ENCODE measurements around the gene LRRK1. TPM values are rescaled to one million over a fixed set of nuclear protein-coding genes. Genes with fewer than 3 reads are reported as not detected.
A peak's percentile ranks its signal among the peaks of the same experiment; 100 is the strongest.

LRRK1 gene
- total RNA-seq, 3 donors from 2014 or later (not counting 1 experiment from before 2014, with no cell fraction given) = 1.2 to 5.5 (median 3.2) TPM

GRCh38 chr15:100913961-100914360, 5.2 kb upstream of the LRRK1 start:
- ATAC-seq = no peak
- no peak overlapping the region for H3K4me3 Mint-ChIP-seq
- no peaks in the 10 kb centered on the region for H3K36me3 Mint-ChIP-seq
- no peaks in the 10 kb centered on the region for H3K36me3 ChIP-seq (ENCODE audit: control insufficient read depth, insufficient read depth, low read length)
- intact Hi-C loops (cut with micrococcal nuclease) = no loop called here
- H3K9me3 ChIP-seq (ENCODE audit: control insufficient read depth, insufficient read depth, low read length) = no peaks in the 10 kb centered on the region
- peaks cover 5% of the 10 kb centered on the region for H3K4me1 ChIP-seq (ENCODE audit: control insufficient read depth, insufficient read depth, low read length)
- peaks cover 6% of the 10 kb centered on the region for H3K27me3 ChIP-seq (ENCODE audit: control insufficient read depth, insufficient read depth, low read length)
- no peak overlapping the region for H3K27ac Mint-ChIP-seq
- no peak for TF ChIP-seq CTCF (IDR thresholded peaks at IDR 0.05)
- no peaks in the 10 kb centered on the region for H3K9me3 Mint-ChIP-seq
- no peak overlapping the region for H3K27ac ChIP-seq (ENCODE audit: low read length)
- no peak for DNase-seq
- peaks cover 29 to 63% of the 10 kb centered on the region in 2 donors for H3K27me3 Mint-ChIP-seq (ENCODE audit: low read depth in 2 of 2)
- no peak overlapping the region for H3K4me3 ChIP-seq (ENCODE audit: low read length)
- 79% methylated on average over 4 of the region's 4 CpGs for WGBS (ENCODE audit: insufficient coverage)
- peaks cover 0 to 5% of the 10 kb centered on the region in 2 donors for H3K4me1 Mint-ChIP-seq

GRCh38 chr15:100914876-100915275, 4.3 kb upstream of the LRRK1 start:
- ATAC-seq (no peak), DNase-seq (no peak)
- no peak overlapping the region for H3K4me3 Mint-ChIP-seq
- H3K4me1 Mint-ChIP-seq = peaks cover 0 to 5% of the 10 kb centered on the region in 2 donors
- WGBS (ENCODE audit: insufficient coverage) = 87% methylated on average over 6 of the region's 6 CpGs
- H3K27ac Mint-ChIP-seq = no peak overlapping the region
- H3K9me3 Mint-ChIP-seq = no peaks in the 10 kb centered on the region
- Histone ChIP-seq H3K9me3 (ENCODE audit: control insufficient read depth, insufficient read depth, low read length) (no peaks in the 10 kb centered on the region), H3K27me3 (ENCODE audit: control insufficient read depth, insufficient read depth, low read length) (peaks cover 6% of the 10 kb centered on the region), H3K4me1 (ENCODE audit: control insufficient read depth, insufficient read depth, low read length) (peaks cover 5% of the 10 kb centered on the region), H3K36me3 (ENCODE audit: control insufficient read depth, insufficient read depth, low read length) (no peaks in the 10 kb centered on the region), H3K4me3 (ENCODE audit: low read length) (no peak overlapping the region), H3K27ac (ENCODE audit: low read length) (no peak overlapping the region)
- TF ChIP-seq CTCF (IDR thresholded peaks at IDR 0.05) = no peak
- H3K27me3 Mint-ChIP-seq (ENCODE audit: low read depth in 2 of 2) = peaks cover 24 to 60% of the 10 kb centered on the region in 2 donors
- intact Hi-C loops (cut with micrococcal nuclease) = loop anchor here (5.0 kb wide), 1 partner anchor 92 kb away; no protein-coding TSS in a partner anchor
- no peaks in the 10 kb centered on the region for H3K36me3 Mint-ChIP-seq

- Histone ChIP-seq H3K27ac (ENCODE audit: low read length) (no peak overlapping the region), H3K4me1 (ENCODE audit: control insufficient read depth, insufficient read depth, low read length) (peaks cover 16% of the 10 kb centered on the region)
Measured at GRCh38 chr15:100918034-100918689, 995 bp upstream of the LRRK1 start.

More at GRCh38 chr15:100918034-100918689, 995 bp upstream of the LRRK1 start:
- H3K4me1 Mint-ChIP-seq = peaks cover 0 to 12% of the 10 kb centered on the region in 2 donors
- H3K27me3 Mint-ChIP-seq (ENCODE audit: low read depth in 2 of 2) = peaks cover 50 to 62% of the 10 kb centered on the region in 2 donors
- no peaks in the 10 kb centered on the region for H3K36me3 Mint-ChIP-seq
- peak; percentile 26 for TF ChIP-seq CTCF (IDR thresholded peaks at IDR 0.05)
- intact Hi-C loops (cut with micrococcal nuclease) = loop anchor here (5.0 kb wide), 1 partner anchor 89 kb away; no protein-coding TSS in a partner anchor
- Histone ChIP-seq H3K4me3 (ENCODE audit: low read length) (peak overlapping the region; percentile 45), H3K27me3 (ENCODE audit: control insufficient read depth, insufficient read depth, low read length) (peaks cover 9% of the 10 kb centered on the region), H3K9me3 (ENCODE audit: control insufficient read depth, insufficient read depth, low read length) (no peaks in the 10 kb centered on the region), H3K36me3 (ENCODE audit: control insufficient read depth, insufficient read depth, low read length) (no peaks in the 10 kb centered on the region)
- H3K4me3 Mint-ChIP-seq = peak overlapping the region; percentile 80
- DNase-seq (peak; percentile 26 to 67), ATAC-seq (peak; percentile 55 to 85 (median 81))
- H3K27ac Mint-ChIP-seq = no peak overlapping the region
- WGBS (ENCODE audit: insufficient coverage) = 2% methylated on average over 42 of the region's 42 CpGs
- no peaks in the 10 kb centered on the region for H3K9me3 Mint-ChIP-seq

Data from natural killer cell (primary cell).